ENCODE results near the gene KYAT1.
"Not testable (repeated sequence)": the region's sequence is repeated elsewhere in the genome, so short reads cannot be mapped to it uniquely, and the experiment has no call there.

KYAT1 gene

DNA sequence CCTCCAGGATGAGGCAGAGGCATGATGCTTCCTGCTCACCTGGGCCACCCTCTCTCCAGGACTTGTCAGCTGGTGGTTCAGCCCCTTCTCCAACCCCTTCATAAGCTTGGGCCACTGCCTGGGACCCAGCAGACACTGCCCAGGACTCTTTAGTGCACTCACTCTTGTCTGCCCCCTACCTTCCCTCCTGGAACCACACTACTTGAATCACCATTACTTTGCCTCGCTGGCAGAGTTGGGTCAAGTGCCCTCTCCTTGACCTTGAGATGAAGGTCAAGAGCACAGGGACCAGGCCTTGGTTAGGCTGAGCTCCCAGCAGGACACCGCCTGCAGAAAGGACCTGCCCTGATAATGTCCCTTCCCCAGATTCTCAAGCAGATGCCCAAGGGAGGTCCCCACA is 71.9 kb downstream of the KYAT1 start:
- no peak for DNase-seq

DNA sequence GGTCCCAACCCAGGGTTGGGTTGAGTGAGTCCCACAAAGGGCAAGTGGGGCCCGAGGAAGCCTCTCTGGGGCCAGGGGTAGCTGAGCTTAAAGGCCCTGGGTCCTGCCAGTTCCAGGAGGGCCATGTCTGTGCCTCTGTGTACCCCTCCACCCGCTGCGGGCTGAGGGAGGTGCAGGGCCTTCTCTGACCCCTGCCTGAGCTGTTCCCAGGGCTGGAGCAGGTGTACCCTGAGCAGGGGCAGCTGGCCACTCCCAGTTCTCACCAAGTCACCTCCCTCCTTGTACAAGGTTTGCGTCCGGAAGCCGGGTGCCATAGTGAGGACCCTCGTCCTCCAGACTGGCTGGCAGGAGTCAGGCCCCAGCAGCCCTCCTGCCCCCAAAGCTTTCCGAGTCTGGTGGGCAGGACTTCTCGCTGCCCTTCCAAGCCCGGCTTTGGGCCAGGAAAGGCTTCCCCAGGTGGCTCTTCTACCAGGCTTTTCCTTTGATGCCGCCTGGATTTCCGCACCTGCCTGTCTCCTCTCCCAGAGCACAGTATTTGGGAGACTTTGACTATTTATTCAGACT is 72.6 kb downstream of the KYAT1 start:
- no peak for DNase-seq

DNA sequence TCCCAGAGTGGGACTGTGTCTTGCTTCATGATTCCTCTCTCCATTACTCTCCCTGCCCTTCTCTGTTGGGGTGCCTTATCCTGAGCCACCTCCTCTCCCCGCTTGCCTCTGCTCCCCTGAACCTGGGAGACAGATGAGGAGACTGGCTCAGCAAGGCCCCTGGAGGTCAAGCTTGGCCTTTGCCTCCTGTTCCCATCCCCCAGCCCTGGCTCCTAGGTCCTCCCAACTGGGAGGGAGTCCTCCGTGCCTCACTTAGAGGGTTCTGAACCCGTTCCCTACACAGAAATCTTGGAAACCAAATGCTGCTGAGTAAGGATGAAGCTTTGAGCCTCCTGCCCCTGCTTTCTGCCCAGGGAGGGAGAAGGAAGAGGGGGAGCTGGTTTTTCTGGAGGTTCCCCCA is 73.2 kb downstream of the KYAT1 start:
- DNase-seq = no peak

DNA sequence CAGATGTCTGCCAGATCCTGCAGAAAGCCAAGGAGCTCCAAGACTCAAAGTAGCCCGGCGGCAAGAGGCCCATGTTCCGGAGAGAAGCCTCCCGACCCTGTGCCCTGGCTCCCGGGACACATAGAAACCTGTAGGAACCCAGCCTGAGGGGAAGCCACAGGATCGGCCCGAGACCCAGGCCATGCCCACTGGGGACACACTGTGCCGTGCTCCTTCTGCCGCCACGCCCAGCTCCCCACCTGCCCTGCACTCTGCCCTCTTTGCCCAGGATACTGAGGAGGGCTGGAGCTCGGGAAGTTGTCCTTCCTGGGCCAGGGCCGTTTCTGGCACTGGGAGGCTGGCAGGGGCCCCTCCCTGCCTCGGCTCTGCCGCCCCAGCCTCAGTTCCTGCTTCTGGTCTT is 73.9 kb downstream of the KYAT1 start:
- no peak for DNase-seq

DNA sequence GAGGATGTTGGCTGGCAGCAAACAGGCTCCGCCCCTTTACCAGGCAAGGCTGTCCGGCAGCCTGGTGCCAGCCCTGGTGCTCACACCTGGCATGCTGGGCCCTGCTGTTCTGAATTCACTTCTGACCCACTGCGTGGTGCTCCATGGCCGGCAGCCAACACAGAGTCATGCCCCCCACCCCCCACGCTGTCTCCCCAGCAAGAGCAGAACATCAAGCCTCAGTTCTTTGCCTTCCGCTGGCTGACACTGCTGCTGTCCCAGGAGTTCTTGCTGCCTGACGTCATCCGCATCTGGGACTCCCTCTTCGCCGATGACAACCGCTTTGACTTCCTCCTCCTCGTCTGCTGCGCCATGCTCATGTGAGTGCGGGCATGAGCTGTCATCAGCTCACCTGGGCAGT is 76.1 kb downstream of the KYAT1 start:
- DNase-seq = no peak

DNA sequence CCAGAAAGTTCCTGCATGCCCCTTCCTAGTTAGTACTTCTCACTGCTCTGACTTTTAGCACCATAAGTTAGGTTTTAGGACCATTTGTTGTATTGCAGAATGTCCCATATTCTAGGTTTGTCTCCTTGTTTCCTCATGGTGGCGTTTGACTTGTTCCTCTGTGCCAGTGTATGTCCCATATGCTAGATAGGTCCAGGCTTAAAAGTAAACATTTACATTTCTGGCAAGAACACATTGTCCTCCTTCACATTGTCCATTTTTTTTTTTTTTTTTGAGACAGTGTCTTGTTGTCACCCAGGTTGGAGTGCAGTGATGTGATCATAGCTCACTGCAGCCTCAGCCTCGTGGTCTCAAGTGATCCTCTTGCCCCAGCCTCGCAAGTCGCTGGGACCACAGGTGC is 79.3 kb downstream of the KYAT1 start:
- no peak for DNase-seq

DNA sequence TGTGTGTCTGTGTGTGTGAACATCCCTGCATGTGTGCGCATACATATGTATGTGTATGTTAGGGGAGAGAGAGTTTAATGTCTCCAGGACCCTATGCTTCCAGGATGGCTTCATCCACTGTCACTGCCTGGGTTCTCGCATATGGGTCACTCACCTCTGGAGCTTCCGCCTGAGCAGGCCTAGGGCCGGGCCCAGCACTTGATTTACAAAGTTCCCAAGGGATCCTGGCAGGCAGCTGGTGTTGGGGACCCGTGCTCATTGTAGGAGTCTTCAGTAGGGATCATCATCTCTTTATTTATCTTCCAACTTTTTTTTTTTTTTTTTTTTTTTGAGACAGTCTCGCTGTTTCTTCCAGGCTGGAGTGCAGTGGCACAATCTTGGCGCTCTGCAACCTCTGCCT is 81.7 kb downstream of the KYAT1 start:
- DNase-seq = no peak

DNA sequence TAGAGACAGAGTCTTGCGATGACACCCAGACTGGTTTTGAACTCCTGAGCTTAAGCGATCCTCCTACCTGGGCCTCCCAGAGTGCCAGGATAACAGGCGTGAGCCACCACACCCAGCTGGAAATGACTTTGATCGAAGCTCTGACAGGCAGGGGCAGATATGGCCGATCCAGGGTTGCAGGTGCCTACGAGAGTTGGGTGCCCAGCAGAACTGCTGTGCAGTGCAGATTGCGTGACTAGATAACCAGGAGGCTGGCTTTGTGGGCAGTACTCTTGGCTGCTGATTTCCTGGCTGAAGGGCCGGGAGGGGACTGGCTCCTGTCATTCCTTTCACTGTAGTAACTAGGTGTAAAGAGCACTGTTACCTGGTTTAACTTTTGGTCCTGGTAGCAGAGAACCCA is 82.9 kb downstream of the KYAT1 start:
- DNase-seq = no peak

DNA sequence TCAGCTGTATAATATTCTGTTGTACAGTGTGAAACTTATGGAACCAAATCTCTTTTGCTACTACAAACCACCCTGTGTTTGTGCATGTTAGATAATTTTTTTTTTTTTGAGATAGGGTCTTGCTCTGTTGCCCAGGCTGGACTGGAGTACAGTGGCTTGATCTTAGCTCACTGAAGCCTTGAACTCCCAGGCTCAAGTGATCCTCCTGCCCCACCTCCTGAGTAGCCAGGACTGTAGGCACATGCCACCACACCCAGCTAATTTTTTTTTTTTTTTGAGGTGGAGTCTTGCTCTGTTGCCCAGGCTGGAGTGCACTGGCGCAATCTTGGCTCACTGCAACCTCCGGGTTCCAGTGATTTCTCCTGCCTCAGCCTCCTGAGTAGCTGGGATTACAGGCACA is 86.8 kb downstream of the KYAT1 start:
- DNase-seq = not testable (repeated sequence)

DNA sequence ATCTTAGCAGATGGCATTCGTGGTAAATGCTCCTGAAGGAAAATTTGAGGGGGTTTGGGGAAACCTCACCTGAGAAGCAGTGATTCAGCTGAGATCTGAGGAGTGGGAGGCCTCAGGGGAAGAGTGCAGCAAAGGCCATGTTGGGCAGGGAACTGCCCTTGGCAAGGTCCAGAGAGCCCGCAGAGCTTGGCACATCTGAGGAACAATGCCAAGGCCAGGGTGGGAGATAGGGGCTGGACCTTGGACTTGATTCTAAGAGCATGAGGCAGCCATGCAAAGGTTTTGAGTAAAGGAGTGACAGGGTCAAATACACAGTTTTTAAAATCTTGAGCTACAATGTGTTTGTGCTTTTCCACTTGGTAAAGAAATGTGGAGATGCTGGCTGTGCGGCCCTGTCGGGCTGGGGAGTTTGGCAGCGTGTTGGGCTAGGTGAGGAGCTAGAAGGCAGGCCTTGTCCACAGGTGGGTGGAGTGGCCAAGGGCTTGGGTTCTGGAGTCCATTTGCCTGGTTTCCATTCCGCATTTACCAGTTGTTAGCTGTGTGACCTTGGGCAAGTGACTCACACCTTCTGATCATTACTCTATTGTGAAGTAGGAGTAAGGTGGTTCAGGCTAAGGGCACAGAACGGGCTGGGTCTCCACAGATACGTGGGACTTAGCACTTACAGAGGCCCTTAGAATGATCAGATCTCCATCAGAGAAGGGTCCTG is 88.6 kb downstream of the KYAT1 start:
- no peak for DNase-seq

DNA sequence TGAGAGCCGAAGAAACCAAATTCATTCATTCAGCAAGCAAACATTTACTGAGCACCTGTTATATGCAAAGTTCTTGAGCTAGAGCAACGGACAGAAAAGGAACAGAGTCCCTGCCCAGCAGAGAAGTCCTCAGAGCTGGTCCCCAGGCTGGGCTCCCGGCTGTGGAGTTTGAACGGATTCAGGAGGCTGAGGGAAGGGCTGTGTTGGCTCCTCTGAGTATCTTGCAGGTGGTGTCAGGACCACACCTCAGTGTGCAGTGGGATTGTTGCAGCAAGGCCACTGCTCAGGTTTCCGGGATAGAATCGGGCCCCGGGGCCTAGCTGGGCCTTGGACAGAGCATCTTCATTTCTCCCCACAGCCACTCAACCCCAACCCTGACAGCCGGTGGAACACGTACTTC is 89.6 kb downstream of the KYAT1 start:
- DNase-seq = no peak

DNA sequence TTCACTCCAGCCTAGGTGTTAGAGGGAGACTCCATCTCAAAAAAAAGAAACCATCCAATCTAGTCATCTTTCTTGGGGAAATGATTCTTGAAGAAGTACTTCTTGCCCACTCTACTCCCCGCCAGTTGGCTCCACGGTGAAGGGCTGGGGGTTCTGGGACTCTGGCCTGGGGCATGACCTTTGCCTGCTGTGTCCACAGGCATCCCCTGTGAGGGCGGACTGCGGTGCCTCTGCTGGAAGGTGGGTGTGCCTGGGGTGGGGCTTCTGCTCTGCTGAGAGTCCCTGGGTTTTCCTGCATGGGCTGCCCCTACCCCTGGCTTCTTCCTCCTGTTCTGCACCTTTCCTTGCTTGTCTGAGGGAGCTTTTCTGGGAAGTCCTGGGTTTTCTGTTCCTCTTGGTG is 91.2 kb downstream of the KYAT1 start:
- DNase-seq = no peak

DNA sequence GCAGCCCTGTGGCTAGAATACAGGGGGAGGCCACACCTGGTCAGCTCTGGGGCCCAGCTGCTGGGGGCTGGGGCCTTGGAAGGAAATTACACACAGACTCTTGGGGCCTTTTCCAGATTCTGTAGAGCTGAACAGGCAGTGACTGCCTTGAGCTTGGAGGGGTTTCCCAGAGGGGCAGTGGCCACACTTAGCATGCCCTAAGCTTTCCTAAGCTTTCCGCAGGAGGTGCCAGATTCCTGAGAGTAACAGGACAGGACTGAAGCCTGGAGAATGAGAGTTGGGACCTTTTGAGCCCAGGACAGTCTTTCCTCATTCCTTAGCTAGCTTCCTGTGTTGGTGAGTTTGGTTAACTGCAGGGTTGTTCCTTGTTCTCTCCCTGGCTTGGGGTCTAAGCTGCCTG is 93.3 kb downstream of the KYAT1 start:
- DNase-seq = no peak

DNA sequence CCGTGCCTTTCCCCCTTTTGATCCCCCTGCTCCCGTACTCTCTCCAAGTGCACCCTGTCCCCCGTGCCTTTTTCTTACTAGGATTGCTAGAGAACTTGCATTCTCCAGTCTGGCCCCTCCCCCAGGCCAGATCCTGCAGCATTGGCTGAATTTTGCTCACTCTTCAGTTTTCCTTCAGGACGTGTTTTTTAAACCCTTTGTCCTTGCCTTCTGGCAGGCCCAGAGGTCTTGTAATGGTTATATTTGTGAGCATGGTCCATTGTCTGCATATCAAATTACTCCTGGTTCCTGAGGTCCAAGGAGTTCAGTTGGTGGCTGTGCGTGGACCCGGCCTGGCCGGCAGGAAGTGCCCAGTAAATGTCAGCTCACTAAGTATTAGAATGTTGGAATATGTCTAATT is 94.1 kb downstream of the KYAT1 start:
- DNase-seq = no peak

DNA sequence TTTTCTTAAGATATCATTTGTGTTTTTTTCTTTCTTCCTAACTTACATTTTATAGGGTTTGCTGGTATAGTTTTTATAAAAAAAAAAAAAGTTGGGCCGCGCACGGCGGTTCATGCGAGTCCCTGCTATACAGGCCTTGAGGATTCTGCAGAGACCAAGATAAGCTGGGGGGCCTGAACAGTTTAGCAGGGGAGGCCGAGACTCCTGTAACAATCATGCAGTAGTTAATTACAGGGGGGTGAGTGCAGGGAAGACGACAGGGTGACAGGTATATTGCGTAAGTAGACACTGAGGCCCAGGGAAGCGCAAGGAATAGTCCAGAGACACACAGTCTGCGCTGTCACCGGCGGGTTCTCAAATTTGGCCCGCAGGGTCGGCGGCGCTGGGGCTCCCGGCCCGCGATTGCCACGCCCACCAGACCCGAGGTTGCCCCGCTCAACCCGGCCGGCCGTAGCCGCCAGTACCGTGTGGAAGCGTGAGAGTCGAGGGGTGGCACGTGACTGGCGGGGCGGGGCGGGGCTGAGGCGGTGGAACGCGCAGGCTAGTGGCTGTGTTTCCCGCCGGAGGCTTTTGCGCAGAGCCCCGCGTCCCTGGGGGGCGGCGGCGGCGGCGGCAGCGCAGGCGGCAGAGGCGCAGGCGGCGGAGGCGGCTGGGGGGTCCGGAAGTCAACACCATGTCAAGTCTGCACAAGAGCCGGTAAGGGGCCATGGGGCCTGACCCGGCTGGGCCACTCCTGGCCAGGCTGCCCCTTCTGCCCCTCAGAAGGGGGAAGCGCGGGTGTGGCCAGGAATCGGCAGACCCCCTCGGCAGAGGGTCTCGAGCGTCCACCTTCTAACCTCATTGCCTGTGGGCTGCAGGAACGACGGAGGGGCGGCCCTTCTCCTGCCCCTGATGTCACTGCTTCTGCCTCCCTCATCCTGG is 94.8 kb downstream of the KYAT1 start, which contains the start of gene TBC1D13:
TSS of gene TBC1D13 (plus strand) at position 573 of the 921 bp plus-strand sequence. CDS start at position 674, 101 bp downstream.
- DNase-seq = peak; percentile 91

DNA sequence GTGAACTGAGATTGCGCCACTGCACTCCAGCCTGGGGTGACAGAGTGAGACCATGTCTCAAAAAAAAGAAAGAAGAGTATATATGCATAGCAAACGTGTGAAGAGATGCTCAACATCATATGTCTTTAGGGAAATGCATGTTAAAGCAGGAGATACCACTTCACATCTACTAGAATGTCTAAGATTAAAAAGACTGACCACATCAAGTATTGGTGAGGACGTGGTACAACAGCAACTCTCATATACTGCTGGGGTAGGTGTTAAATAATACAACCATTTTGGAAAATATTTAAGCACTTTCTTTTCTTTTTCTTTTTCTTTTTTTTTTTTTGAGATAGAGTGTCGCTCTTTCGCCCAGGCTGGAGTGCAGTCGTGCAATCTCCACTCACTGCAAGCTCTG is 96.3 kb downstream of the KYAT1 start:
- DNase-seq = no peak

Measured in activated CD4-positive, alpha-beta T cell treated with anti-CD3 and anti-CD28 coated beads, Interleukin-10, Interleukin-2, amounts not matched to agents 100 ng/mL and 50 ng/mL, durations not matched to agents 16 hours and 8 hours (primary cell).